ENCODE data around the gene PCDHGA1.

DNA sequence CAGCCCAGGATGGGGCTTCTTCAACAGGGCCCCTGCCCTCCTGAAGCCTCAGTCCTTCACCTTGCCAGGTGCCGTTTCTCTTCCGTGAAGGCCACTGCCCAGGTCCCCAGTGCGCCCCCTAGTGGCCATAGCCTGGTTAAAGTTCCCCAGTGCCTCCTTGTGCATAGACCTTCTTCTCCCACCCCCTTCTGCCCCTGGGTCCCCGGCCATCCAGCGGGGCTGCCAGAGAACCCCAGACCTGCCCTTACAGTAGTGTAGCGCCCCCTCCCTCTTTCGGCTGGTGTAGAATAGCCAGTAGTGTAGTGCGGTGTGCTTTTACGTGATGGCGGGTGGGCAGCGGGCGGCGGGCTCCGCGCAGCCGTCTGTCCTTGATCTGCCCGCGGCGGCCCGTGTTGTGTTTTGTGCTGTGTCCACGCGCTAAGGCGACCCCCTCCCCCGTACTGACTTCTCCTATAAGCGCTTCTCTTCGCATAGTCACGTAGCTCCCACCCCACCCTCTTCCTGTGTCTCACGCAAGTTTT is 182.1 kb downstream of the PCDHGA1 start:
- no peak for TF ChIP-seq EZH2 (IDR thresholded peaks at IDR 0.05; ENCODE audit: borderline replicate concordance, low read length)
- TF ChIP-seq, protein P1, sequence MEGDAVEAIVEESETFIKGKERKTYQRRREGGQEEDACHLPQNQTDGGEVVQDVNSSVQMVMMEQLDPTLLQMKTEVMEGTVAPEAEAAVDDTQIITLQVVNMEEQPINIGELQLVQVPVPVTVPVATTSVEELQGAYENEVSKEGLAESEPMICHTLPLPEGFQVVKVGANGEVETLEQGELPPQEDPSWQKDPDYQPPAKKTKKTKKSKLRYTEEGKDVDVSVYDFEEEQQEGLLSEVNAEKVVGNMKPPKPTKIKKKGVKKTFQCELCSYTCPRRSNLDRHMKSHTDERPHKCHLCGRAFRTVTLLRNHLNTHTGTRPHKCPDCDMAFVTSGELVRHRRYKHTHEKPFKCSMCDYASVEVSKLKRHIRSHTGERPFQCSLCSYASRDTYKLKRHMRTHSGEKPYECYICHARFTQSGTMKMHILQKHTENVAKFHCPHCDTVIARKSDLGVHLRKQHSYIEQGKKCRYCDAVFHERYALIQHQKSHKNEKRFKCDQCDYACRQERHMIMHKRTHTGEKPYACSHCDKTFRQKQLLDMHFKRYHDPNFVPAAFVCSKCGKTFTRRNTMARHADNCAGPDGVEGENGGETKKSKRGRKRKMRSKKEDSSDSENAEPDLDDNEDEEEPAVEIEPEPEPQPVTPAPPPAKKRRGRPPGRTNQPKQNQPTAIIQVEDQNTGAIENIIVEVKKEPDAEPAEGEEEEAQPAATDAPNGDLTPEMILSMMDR (conservative IDR thresholded peaks at IDR 0.05 in 1 of 2, IDR thresholded peaks at IDR 0.05 in 1 of 2; ENCODE audit: extremely low read depth in 1 of 2, insufficient read depth in 1 of 2, low read depth in 1 of 2, low read length in 2 of 2): peak; percentile 78 to 90
